ENCODE results near the gene R3HDM2.
"Not testable (repeated sequence)": the region's sequence is repeated elsewhere in the genome, so short reads cannot be mapped to it uniquely, and the experiment has no call there.

The R3HDM2 gene

GRCh38 chr12:57452937-57453509 is 22.2 kb upstream of the R3HDM2 start:
- no peak overlapping the region for H3K9ac ChIP-seq (ENCODE audit: low read depth in 1 of 2, low read length in 2 of 2)
- H3K27me3 ChIP-seq (ENCODE audit: control insufficient read depth in 1 of 2, insufficient read depth in 2 of 2, low read length in 2 of 2): peaks cover 0 to 2% of the 10 kb centered on the region in 2 donors
- no peaks in the 10 kb centered on the region for H3K36me3 ChIP-seq (ENCODE audit: control insufficient read depth in 1 of 2, insufficient read depth in 2 of 2, low read length in 2 of 2)
- H3K27ac ChIP-seq (ENCODE audit: low read depth, low read length): no peak overlapping the region
- no peaks in the 10 kb centered on the region for H3K9me3 ChIP-seq (ENCODE audit: control insufficient read depth in 1 of 2, low read length in 2 of 2)
- H3K4me3 ChIP-seq (ENCODE audit: low read depth in 1 of 2, low read length in 2 of 2): no peak overlapping the region
- peaks cover 7 to 10% of the 10 kb centered on the region in 2 donors for H3K4me1 ChIP-seq (ENCODE audit: control insufficient read depth in 1 of 2, insufficient read depth in 2 of 2, low read length in 2 of 2)

DNA sequence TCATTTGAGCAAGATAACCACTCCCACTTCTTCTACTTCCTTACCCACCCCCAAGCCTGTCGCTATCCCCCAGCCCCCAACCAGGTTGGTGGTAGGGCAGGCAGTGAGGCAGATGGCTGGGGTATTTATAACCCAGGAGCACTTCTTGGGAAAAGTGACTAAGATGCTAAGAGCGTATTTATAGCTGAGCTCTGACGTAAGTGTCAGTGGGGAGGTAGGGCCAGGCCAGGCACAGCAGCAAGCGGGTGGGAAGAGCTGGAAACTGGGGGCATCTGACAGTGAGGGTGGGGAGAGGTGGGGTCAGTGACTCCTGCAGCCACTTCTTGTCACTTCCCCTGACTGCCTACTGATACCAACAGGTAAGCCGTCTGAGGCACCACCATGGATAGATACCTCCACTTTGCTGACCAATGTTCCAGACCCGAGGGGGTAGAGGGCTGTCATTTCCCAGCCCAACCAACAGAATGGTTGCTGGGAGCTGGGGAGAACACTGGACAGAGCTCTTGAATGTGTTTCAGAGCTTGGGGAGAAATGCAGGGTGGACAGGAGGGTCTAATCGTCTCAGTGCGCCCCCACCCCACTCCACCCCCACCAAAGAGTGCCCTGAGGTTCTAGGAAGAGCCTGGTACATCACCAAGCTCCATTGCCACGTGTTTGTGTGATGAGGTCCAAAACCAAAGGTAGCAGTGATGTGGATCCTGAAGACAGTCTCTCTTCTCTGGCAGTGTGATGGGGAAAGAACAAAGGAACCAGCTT is 21.5 kb upstream of the R3HDM2 start:
- no peaks in the 10 kb centered on the region for H3K9me3 ChIP-seq (ENCODE audit: control insufficient read depth in 1 of 2, low read length in 2 of 2)
- peaks cover 0 to 2% of the 10 kb centered on the region in 2 donors for H3K27me3 ChIP-seq (ENCODE audit: control insufficient read depth in 1 of 2, insufficient read depth in 2 of 2, low read length in 2 of 2)
- no peak overlapping the region for H3K4me3 ChIP-seq (ENCODE audit: low read depth in 1 of 2, low read length in 2 of 2)
- H3K9ac ChIP-seq (ENCODE audit: low read depth in 1 of 2, low read length in 2 of 2): no peak overlapping the region
- no peaks in the 10 kb centered on the region for H3K36me3 ChIP-seq (ENCODE audit: control insufficient read depth in 1 of 2, insufficient read depth in 2 of 2, low read length in 2 of 2)
- peaks cover 7 to 10% of the 10 kb centered on the region in 2 donors for H3K4me1 ChIP-seq (ENCODE audit: control insufficient read depth in 1 of 2, insufficient read depth in 2 of 2, low read length in 2 of 2)
- H3K27ac ChIP-seq (ENCODE audit: low read depth, low read length): no peak overlapping the region

DNA sequence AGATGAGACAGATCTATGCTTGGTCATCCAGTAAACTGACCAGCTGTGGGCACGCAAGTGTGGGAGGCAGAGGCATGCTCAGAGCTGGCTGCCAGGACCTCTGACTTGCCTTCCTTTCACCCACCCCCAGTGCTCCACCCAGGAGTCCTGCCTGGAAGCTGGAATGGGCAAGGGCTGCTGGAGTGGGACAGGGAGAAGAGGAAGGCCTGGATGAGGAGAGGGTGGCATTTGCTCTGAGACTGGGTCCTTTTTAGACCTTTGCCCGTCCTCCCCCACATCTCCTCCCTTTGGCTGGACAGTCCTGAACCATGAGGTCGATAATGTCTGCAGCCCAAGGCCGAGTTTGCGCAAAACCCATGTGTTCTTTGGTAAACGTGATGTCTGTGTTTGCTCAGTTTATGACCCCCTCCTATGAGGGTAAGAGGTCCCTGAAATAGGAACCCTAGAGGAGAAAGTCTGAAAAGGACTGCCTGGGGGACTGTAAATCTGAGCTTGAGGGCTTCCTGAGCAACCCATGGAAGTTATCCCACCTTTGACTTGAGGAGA is 20.5 kb upstream of the R3HDM2 start:
- no peaks in the 10 kb centered on the region for H3K36me3 ChIP-seq (ENCODE audit: control insufficient read depth in 1 of 2, insufficient read depth in 2 of 2, low read length in 2 of 2)
- H3K27ac ChIP-seq (ENCODE audit: low read depth, low read length): no peak overlapping the region
- no peak overlapping the region for H3K4me3 ChIP-seq (ENCODE audit: low read depth in 1 of 2, low read length in 2 of 2)
- H3K9ac ChIP-seq (ENCODE audit: low read depth in 1 of 2, low read length in 2 of 2): no peak overlapping the region
- peaks cover 0 to 2% of the 10 kb centered on the region in 2 donors for H3K27me3 ChIP-seq (ENCODE audit: control insufficient read depth in 1 of 2, insufficient read depth in 2 of 2, low read length in 2 of 2)
- no peaks in the 10 kb centered on the region for H3K9me3 ChIP-seq (ENCODE audit: control insufficient read depth in 1 of 2, low read length in 2 of 2)
- H3K4me1 ChIP-seq (ENCODE audit: control insufficient read depth in 1 of 2, insufficient read depth in 2 of 2, low read length in 2 of 2): peaks cover 7 to 10% of the 10 kb centered on the region in 2 donors

DNA sequence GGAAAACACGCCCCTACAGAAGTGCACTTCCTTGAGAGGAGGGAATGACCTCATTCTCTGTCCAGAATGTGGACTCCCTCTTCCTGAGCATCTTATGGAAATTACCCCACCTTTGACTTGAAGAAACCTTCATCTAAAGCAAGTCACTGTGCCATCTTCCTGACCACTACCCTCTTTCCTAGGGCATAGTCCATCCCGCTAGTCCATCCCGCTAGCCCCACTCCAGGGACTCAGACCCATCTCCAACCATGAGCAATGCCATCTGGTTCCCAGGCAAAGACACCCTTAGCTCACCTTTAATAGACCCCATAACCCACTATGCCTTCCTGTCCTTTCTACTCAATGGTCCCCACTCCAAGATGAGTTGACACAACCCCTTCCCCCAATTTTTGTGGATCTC is 19.2 kb upstream of the R3HDM2 start:
- H3K9ac ChIP-seq (ENCODE audit: low read depth in 1 of 2, low read length in 2 of 2): no peak overlapping the region
- H3K4me3 ChIP-seq (ENCODE audit: low read depth in 1 of 2, low read length in 2 of 2): no peak overlapping the region
- no peaks in the 10 kb centered on the region for H3K4me1 ChIP-seq (ENCODE audit: control insufficient read depth in 1 of 2, insufficient read depth in 2 of 2, low read length in 2 of 2)
- no peak overlapping the region for H3K27ac ChIP-seq (ENCODE audit: low read depth, low read length)
- no peaks in the 10 kb centered on the region for H3K9me3 ChIP-seq (ENCODE audit: control insufficient read depth in 1 of 2, low read length in 2 of 2)
- H3K36me3 ChIP-seq (ENCODE audit: control insufficient read depth in 1 of 2, insufficient read depth in 2 of 2, low read length in 2 of 2): no peaks in the 10 kb centered on the region
- H3K27me3 ChIP-seq (ENCODE audit: control insufficient read depth in 1 of 2, insufficient read depth in 2 of 2, low read length in 2 of 2): peaks cover 0 to 2% of the 10 kb centered on the region in 2 donors

GRCh38 chr12:57449375-57449774 is 18.5 kb upstream of the R3HDM2 start:
- Histone ChIP-seq H3K4me3 (ENCODE audit: low read depth in 1 of 2, low read length in 2 of 2) (no peak overlapping the region), H3K27me3 (ENCODE audit: control insufficient read depth in 1 of 2, insufficient read depth in 2 of 2, low read length in 2 of 2) (peaks cover 0 to 2% of the 10 kb centered on the region in 2 donors), H3K9me3 (ENCODE audit: control insufficient read depth in 1 of 2, low read length in 2 of 2) (no peaks in the 10 kb centered on the region), H3K9ac (ENCODE audit: low read depth in 1 of 2, low read length in 2 of 2) (no peak overlapping the region), H3K4me1 (ENCODE audit: control insufficient read depth in 1 of 2, insufficient read depth in 2 of 2, low read length in 2 of 2) (no peaks in the 10 kb centered on the region), H3K27ac (ENCODE audit: low read depth, low read length) (no peak overlapping the region), H3K36me3 (ENCODE audit: control insufficient read depth in 1 of 2, insufficient read depth in 2 of 2, low read length in 2 of 2) (no peaks in the 10 kb centered on the region)

DNA sequence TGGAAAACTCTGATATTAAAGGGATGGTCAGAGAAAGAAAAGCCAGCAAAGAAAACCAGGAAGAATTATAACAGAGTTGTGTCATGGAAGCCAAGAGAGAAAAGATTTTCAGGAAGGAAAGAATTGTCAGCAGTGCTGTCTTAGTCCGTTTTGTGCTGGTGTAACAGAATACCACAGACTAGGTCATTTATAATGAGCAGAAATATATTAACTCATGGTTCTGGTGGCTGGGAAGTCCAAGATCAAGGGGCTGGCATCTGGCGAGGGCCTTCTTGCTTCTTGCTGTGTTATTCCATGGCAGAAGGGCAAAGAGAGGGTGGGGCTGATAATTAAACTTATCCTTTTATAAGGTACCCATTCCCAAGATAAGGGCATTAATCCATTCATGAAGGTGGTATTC is 17.8 kb upstream of the R3HDM2 start:
- Histone ChIP-seq H3K4me3 (ENCODE audit: low read depth in 1 of 2, low read length in 2 of 2) (no peak overlapping the region), H3K36me3 (ENCODE audit: control insufficient read depth in 1 of 2, insufficient read depth in 2 of 2, low read length in 2 of 2) (no peaks in the 10 kb centered on the region), H3K27ac (ENCODE audit: low read depth, low read length) (no peak overlapping the region), H3K9ac (ENCODE audit: low read depth in 1 of 2, low read length in 2 of 2) (no peak overlapping the region), H3K4me1 (ENCODE audit: control insufficient read depth in 1 of 2, insufficient read depth in 2 of 2, low read length in 2 of 2) (no peaks in the 10 kb centered on the region), H3K9me3 (ENCODE audit: control insufficient read depth in 1 of 2, low read length in 2 of 2) (no peaks in the 10 kb centered on the region), H3K27me3 (ENCODE audit: control insufficient read depth in 1 of 2, insufficient read depth in 2 of 2, low read length in 2 of 2) (peaks cover 0 to 2% of the 10 kb centered on the region in 2 donors)

DNA sequence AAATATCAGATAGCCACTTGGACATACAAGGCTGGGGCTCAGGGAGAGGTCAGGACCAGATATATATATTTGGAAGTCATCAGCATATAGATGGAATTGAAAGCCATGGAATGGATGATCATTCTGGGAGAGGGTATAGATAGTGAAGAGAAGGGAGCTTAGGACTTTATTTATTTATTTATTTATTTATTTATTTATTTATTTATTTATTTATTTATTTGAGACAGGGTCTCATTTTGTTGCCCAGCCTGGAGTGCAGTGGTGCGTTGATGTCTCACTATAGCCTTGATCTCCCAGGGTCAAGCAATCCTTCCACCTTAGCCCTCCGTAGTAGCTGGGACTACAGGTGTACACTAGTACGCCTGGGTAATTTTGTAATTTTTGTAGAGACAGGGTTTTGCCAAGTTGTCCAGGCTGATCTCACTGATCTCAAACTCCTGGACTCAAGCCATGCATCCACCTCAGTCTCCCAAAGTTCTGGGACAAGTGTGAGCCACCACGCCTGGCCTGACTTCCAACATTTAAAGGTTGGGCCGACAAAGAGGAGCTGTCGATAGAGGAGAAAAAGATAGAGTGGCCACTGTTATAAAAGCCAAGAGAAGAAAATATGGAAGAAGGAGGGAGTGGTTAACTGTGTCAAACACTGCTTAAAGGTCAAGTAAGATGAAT is 15.6 kb upstream of the R3HDM2 start:
- Histone ChIP-seq H3K36me3 (ENCODE audit: control insufficient read depth in 1 of 2, insufficient read depth in 2 of 2, low read length in 2 of 2) (no peaks in the 10 kb centered on the region), H3K4me3 (ENCODE audit: low read depth in 1 of 2, low read length in 2 of 2) (no peak overlapping the region), H3K4me1 (ENCODE audit: control insufficient read depth in 1 of 2, insufficient read depth in 2 of 2, low read length in 2 of 2) (no peaks in the 10 kb centered on the region), H3K27me3 (ENCODE audit: control insufficient read depth in 1 of 2, insufficient read depth in 2 of 2, low read length in 2 of 2) (peaks cover 0 to 2% of the 10 kb centered on the region in 2 donors), H3K9me3 (ENCODE audit: control insufficient read depth in 1 of 2, low read length in 2 of 2) (no peaks in the 10 kb centered on the region), H3K27ac (ENCODE audit: low read depth, low read length) (no peak overlapping the region), H3K9ac (ENCODE audit: low read depth in 1 of 2, low read length in 2 of 2) (no peak overlapping the region)

DNA sequence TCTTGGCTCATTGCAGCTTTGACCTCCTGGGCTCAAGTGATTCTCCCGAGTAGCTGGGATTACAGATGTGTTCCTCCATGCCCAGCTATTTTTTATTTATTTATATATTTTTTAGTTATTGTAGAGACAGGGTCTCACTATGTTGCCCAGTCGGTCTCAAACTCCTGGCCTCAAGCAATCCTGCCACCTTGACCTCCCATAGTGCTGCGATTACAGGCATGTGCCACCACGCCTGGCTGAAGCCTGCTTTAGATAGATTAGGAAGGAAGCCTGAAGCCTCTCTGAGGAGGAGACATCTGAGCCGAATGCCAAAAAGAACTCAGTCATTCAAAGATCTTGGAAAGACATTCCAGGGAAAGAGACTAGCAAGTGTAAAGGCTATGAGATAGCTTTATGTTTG is 13.9 kb upstream of the R3HDM2 start:
- Histone ChIP-seq H3K4me1 (ENCODE audit: control insufficient read depth in 1 of 2, insufficient read depth in 2 of 2, low read length in 2 of 2) (no peaks in the 10 kb centered on the region), H3K36me3 (ENCODE audit: control insufficient read depth in 1 of 2, insufficient read depth in 2 of 2, low read length in 2 of 2) (no peaks in the 10 kb centered on the region), H3K27ac (ENCODE audit: low read depth, low read length) (no peak overlapping the region), H3K27me3 (ENCODE audit: control insufficient read depth in 1 of 2, insufficient read depth in 2 of 2, low read length in 2 of 2) (no peaks in the 10 kb centered on the region), H3K9me3 (ENCODE audit: control insufficient read depth in 1 of 2, low read length in 2 of 2) (no peaks in the 10 kb centered on the region), H3K4me3 (ENCODE audit: low read depth in 1 of 2, low read length in 2 of 2) (no peak overlapping the region), H3K9ac (ENCODE audit: low read depth in 1 of 2, low read length in 2 of 2) (no peak overlapping the region)

DNA sequence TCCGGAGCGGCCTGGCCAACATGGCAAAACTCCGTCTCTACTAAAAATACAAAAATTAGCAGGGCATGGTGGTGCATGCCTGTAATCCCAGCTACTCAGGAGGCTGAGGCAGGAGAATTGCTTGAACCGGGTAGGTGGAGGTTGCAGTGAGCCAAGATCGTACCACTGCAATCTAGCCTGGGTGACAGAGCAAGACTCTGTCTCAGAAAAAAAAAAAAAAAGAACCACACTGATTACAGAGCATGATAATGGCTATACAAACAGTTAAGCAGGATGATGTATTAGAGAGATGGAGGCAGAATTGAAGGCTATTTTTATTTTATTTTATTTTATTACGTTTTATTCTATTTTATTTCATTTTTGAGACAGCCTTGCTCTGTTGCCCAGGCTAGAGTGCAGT is 13.5 kb upstream of the R3HDM2 start:
- H3K36me3 ChIP-seq (ENCODE audit: control insufficient read depth in 1 of 2, insufficient read depth in 2 of 2, low read length in 2 of 2); H3K27me3 ChIP-seq (ENCODE audit: control insufficient read depth in 1 of 2, insufficient read depth in 2 of 2, low read length in 2 of 2); H3K4me3 ChIP-seq (ENCODE audit: low read depth in 1 of 2, low read length in 2 of 2); H3K27ac ChIP-seq (ENCODE audit: low read depth, low read length); H3K4me1 ChIP-seq (ENCODE audit: control insufficient read depth in 1 of 2, insufficient read depth in 2 of 2, low read length in 2 of 2); H3K9ac ChIP-seq (ENCODE audit: low read depth in 1 of 2, low read length in 2 of 2); H3K9me3 ChIP-seq (ENCODE audit: control insufficient read depth in 1 of 2, low read length in 2 of 2): not testable (repeated sequence)

DNA sequence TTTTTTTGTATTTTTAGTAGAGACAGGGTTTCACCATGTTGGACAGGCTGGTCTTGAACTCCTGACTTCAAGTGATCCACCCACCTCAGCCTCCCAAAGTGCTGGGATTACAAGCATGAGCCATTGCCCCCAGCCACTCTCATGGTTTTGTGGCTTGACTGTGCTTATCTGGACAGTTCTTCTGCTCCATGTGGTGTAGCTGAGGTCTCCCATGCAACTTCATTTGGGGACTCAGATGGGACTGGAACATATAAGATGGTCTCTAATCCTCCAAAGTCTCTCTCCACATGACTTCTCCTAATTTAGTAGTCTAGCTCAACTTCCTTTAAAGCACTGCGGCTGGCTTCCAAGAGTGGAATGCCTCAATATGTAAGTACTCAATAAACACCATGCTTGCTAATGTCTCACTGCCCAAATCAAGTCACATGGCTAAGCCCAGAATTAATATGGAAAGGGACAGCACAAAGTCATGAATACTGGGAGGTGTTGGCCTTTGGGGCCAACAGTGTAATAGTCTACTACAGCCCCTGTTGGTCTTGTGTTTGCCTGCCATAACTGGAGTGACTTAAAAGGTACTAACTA is 11.1 kb upstream of the R3HDM2 start:
- no peaks in the 10 kb centered on the region for H3K36me3 ChIP-seq (ENCODE audit: control insufficient read depth in 1 of 2, insufficient read depth in 2 of 2, low read length in 2 of 2)
- no peaks in the 10 kb centered on the region for H3K9me3 ChIP-seq (ENCODE audit: control insufficient read depth in 1 of 2, low read length in 2 of 2)
- no peaks in the 10 kb centered on the region for H3K27me3 ChIP-seq (ENCODE audit: control insufficient read depth in 1 of 2, insufficient read depth in 2 of 2, low read length in 2 of 2)
- no peak overlapping the region for H3K4me3 ChIP-seq (ENCODE audit: low read depth in 1 of 2, low read length in 2 of 2)
- no peaks in the 10 kb centered on the region for H3K4me1 ChIP-seq (ENCODE audit: control insufficient read depth in 1 of 2, insufficient read depth in 2 of 2, low read length in 2 of 2)
- no peak overlapping the region for H3K9ac ChIP-seq (ENCODE audit: low read depth in 1 of 2, low read length in 2 of 2)
- no peak overlapping the region for H3K27ac ChIP-seq (ENCODE audit: low read depth, low read length)
